ENCODE results near the gene SCD5. TPM values are rescaled to one million over a fixed set of nuclear protein-coding genes. Genes with fewer than 3 reads are reported as not detected.

The SCD5 gene
- total RNA-seq, 1 donor from 2014 or later = 36.6 TPM

- DNase-seq (ENCODE audit: extremely low spot score, unreplicated experiment) = no peak
- no peak overlapping the region for H3K4me3 Mint-ChIP-seq
- TF ChIP-seq CTCF (conservative IDR thresholded peaks at IDR 0.05) = no peak
- H3K9me3 Mint-ChIP-seq = no peaks in the 10 kb centered on the region
- no peaks in the 10 kb centered on the region for H3K27me3 Mint-ChIP-seq
- peaks cover 13% of the 10 kb centered on the region for H3K4me1 Mint-ChIP-seq (ENCODE audit: unreplicated experiment)
- H3K36me3 Mint-ChIP-seq = peaks cover 28% of the 10 kb centered on the region
- H3K27ac Mint-ChIP-seq = peak overlapping the region; percentile 44
These were observed 119.1 kb downstream of the SCD5 start for GRCh38 chr4:82679531-82679930.

DNA sequence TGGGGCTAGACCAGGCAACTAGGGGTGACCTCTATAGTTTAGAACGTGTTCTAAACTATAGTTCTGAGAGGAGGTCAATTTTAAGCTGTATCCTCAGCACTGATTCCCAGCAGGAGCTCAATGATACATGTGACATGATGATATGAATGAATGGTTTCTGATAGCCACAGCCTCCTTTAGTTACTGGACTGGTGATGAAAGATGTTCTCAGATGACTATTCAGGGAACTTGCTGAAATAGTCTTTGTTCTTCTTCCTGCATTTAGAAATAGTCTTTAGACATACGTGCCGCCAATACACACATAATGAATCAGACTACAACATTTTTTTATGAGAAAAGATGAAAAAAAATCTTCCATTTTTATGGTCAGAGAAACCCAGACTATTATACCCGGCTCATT lies 120.5 kb downstream of the SCD5 start:
- H3K27ac Mint-ChIP-seq = peak overlapping the region; percentile 89
- H3K4me3 Mint-ChIP-seq = peak overlapping the region; percentile 55
- H3K36me3 Mint-ChIP-seq = peaks cover 26% of the 10 kb centered on the region
- H3K27me3 Mint-ChIP-seq = no peaks in the 10 kb centered on the region
- no peaks in the 10 kb centered on the region for H3K9me3 Mint-ChIP-seq
- H3K4me1 Mint-ChIP-seq (ENCODE audit: unreplicated experiment) = peaks cover 13% of the 10 kb centered on the region
- no peak for DNase-seq (ENCODE audit: extremely low spot score, unreplicated experiment)
- TF ChIP-seq CTCF (conservative IDR thresholded peaks at IDR 0.05) = no peak

- no peak for DNase-seq (ENCODE audit: extremely low spot score, unreplicated experiment)
- H3K27ac Mint-ChIP-seq = peak overlapping the region; percentile 89
- TF ChIP-seq CTCF (conservative IDR thresholded peaks at IDR 0.05) = no peak
- H3K27me3 Mint-ChIP-seq = no peaks in the 10 kb centered on the region
- H3K9me3 Mint-ChIP-seq = no peaks in the 10 kb centered on the region
- H3K36me3 Mint-ChIP-seq = peaks cover 26% of the 10 kb centered on the region
- peaks cover 13% of the 10 kb centered on the region for H3K4me1 Mint-ChIP-seq (ENCODE audit: unreplicated experiment)
- H3K4me3 Mint-ChIP-seq = peak overlapping the region; percentile 55
These were observed 121.3 kb downstream of the SCD5 start for GRCh38 chr4:82677327-82677726.

DNA sequence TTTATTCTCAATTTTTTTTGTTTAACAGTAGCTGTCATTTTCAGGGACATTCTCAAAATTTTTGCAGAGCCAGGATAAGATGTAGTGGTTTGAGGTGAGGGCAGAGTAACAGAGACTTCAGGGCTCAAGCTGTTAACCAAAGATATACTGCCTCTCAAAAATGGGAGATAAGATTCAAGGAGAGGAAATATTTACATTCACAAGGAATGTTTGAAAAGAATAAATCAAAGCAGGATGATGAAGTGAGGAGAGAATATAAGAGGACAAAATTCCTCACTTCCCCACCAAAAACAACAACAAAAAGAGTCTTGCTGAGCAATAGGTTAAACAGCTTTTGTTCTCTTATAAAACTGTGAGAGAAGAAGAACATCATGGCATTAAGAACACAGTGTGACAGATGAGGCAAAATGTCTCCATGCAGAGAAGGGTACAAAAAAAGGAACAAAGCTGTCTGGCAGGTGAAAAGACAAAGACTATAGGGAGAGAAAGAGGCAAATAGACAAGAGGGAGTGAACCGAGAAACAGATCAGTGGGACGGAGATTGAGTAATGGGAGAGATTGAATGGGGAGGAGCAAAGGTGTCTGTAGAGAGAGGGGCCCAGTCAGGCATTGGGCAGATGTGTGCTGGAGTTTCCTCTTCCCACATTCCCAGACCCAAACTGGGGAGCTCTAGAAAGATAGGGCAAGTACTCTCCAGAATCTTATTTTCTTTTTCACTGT lies 130.7 kb downstream of the SCD5 start:
- TF ChIP-seq CTCF (conservative IDR thresholded peaks at IDR 0.05) = no peak
- Mint-ChIP-seq H3K36me3 (peaks cover 16% of the 10 kb centered on the region), H3K9me3 (peaks cover 11% of the 10 kb centered on the region), H3K27me3 (peaks cover 3% of the 10 kb centered on the region), H3K4me3 (peak overlapping the region; percentile 33), H3K27ac (peak overlapping the region; percentile 17), H3K4me1 (ENCODE audit: unreplicated experiment) (peaks cover 20% of the 10 kb centered on the region)
- DNase-seq (ENCODE audit: extremely low spot score, unreplicated experiment) = no peak

GRCh38 chr4:82666970-82667665 lies 131.5 kb downstream of the SCD5 start:
- H3K27ac Mint-ChIP-seq = no peak overlapping the region
- peaks cover 11% of the 10 kb centered on the region for H3K9me3 Mint-ChIP-seq
- H3K4me3 Mint-ChIP-seq = no peak overlapping the region
- DNase-seq (ENCODE audit: extremely low spot score, unreplicated experiment) = no peak
- peaks cover 20% of the 10 kb centered on the region for H3K4me1 Mint-ChIP-seq (ENCODE audit: unreplicated experiment)
- H3K36me3 Mint-ChIP-seq = peaks cover 16% of the 10 kb centered on the region
- no peak for TF ChIP-seq CTCF (conservative IDR thresholded peaks at IDR 0.05)
- H3K27me3 Mint-ChIP-seq = peaks cover 3% of the 10 kb centered on the region

All from type B pancreatic cell (in vitro differentiated cells).